Activated naive CD4-positive, alpha-beta T cell treated with anti-CD3 and anti-CD28 coated beads, Interleukin-2, amount 10 ng/mL, durations not matched to agents 7 days and 5 days (primary cell): Measurements from ENCODE around the gene C6orf15.

Experiments used
- CTCF ChIA-PET: fragments of 350-600 bp; sonication (Branson Sonifier 250); formaldehyde crosslinking; loops from one replicate; lab custom pipeline; 2021; ENCODE audit warnings: antibody characterized with exemption; lab: Charles Lee
- DNase-seq: peaks from one replicate; pipeline ENCODE4 v3.0.0-alpha.2; 2020
- H3K27ac Mint-ChIP-seq: one replicate; pipeline ENCODE4 v1.8.0; 2021; ENCODE audit warnings: mild to moderate bottlenecking, moderate library complexity, mixed read lengths
- H3K27me3 Mint-ChIP-seq: one replicate; pipeline ENCODE4 v1.8.0; 2021; ENCODE audit warnings: mild to moderate bottlenecking, mixed read lengths
- H3K36me3 Mint-ChIP-seq: one replicate; pipeline ENCODE4 v1.8.0; 2021; ENCODE audit warnings: mixed read lengths
- H3K4me1 Mint-ChIP-seq: one replicate; pipeline ENCODE4 v1.8.0; 2021; ENCODE audit warnings: mixed read lengths
- H3K4me3 Mint-ChIP-seq: one replicate; pipeline ENCODE4 v1.8.0; 2021; ENCODE audit warnings: mild to moderate bottlenecking, moderate library complexity, mixed read lengths
- H3K9me3 Mint-ChIP-seq: one replicate; pipeline ENCODE4 v1.8.0; 2021; ENCODE audit warnings: mixed read lengths

The C6orf15 gene

DNA sequence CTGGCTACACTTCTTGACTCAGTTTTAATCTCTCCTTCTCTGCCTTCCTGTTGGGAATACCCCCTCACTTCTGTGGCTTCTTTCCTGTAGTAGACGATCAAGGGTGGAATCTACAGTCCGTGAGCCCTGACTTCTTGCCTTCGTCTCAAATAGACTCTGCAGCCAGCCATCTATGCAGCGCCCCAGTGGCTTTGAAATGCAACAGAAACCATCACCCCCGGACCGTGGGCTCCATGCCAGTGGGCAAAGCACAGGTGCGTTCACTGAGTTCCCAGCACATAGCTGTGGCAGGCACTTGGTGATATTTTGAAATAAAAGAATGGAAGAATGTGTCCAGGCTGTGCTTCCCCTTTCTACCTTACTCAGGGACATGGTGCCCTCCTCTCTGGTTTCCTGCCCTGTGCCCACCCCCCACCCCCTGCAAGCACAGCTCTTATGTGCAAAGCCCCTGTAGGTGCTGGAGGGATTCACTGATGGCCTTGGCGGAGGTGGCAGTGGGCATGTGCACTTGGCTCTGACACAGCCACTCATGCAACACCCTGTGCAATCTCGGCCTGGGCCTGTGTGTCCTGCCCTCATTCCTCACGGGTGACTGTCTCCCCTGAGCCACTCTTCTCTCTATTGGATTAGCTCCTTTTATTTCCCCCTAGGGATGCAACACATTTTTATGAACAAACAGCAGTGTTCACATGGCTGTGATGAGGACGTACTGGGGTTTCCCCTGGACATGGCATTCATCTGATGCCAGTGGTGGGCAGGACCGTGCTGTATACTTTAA is 13.4 kb upstream of the C6orf15 start:
- CTCF ChIA-PET, result interaction anchor here (0.9 to 1.8 kb wide), 4 partner anchors 9 to 241 kb away, joined by 3 to 4 read pairs (median 4); no protein-coding TSS in a partner anchor
- Mint-ChIP-seq H3K27me3 (peaks cover 57% of the 10 kb centered on the region), H3K36me3 (no peaks in the 10 kb centered on the region), H3K9me3 (no peaks in the 10 kb centered on the region), H3K4me1 (no peaks in the 10 kb centered on the region), H3K27ac (no peak overlapping the region), H3K4me3 (no peak overlapping the region)
- no peak for DNase-seq

DNA sequence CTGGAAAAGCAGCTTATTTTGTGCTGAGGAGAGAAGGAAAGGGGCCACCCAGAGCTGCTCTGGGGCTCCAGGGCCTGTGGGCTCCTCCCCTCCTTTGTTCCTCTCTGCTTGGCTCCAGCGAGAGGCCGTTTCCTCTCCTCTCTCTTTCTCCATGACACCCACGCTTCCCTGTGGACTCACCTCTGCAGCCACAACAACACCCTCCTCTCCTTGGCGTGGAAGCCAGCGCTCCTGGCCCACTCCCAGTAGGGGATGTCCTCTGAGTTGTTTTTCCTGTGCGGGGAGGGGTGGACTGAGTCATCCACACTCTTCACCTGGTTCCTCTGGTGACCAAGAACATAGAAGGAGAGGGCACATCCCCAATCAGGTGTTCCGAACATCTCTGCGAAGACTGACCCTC is 12.8 kb upstream of the C6orf15 start:
- H3K27me3 Mint-ChIP-seq, result peaks cover 54% of the 10 kb centered on the region
- DNase-seq, result no peak
- no peaks in the 10 kb centered on the region for H3K9me3 Mint-ChIP-seq
- no peaks in the 10 kb centered on the region for H3K36me3 Mint-ChIP-seq
- CTCF ChIA-PET, result no interaction called here
- no peak overlapping the region for H3K4me3 Mint-ChIP-seq
- no peaks in the 10 kb centered on the region for H3K4me1 Mint-ChIP-seq
- no peak overlapping the region for H3K27ac Mint-ChIP-seq

DNA sequence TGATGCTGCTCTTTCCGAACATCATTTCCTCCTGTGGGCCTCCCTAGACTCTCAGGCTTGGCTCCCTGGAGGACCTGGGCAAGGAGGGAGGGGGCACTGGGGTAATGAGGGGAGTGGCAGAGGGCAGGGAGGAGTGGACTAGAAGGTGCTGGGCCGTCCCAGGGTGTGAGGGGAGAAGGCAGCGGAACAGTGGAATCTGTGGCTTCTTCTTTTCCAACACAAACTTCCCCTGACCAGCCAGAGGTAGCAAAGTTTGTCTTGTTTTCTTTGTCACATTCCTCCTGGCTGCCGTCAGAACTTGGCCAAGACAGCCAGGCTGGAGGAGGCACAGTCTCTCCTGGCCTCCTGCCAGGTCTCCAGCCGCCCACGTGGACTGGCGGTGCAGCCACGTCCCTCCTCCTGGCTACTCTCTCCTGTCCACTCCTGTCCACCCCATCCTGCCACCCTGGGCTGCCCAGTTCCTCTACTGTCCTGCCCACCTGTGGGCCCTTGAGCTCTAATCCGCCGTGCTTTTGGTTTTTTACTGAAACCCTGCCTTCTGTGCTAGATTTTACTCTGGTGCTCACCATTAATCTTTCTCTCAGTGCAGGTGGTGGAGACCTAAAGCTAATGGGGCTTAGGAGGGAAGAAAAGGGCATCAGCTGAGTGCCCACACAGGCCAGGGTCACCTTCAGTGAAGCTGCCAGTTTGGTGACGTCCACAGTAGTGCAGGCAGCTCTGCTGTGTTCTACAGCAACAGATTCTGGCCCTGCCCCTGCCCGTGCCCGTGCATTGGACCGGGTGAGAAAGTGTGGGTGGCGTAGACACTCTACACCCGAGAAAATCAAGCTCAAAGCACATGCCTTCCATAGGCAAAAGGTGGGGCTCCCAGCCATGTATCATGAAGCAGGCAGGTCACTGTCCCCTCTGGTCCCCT is 10.7 kb upstream of the C6orf15 start:
- CTCF ChIA-PET, result interaction anchor here (1.2 to 1.3 kb wide), 2 partner anchors 12 to 60 kb away, joined by 3 read pairs; no protein-coding TSS in a partner anchor
- Mint-ChIP-seq H3K4me3 (no peak overlapping the region), H3K36me3 (no peaks in the 10 kb centered on the region), H3K27me3 (peaks cover 46% of the 10 kb centered on the region), H3K27ac (no peak overlapping the region), H3K9me3 (no peaks in the 10 kb centered on the region), H3K4me1 (no peaks in the 10 kb centered on the region)
- no peak for DNase-seq

DNA sequence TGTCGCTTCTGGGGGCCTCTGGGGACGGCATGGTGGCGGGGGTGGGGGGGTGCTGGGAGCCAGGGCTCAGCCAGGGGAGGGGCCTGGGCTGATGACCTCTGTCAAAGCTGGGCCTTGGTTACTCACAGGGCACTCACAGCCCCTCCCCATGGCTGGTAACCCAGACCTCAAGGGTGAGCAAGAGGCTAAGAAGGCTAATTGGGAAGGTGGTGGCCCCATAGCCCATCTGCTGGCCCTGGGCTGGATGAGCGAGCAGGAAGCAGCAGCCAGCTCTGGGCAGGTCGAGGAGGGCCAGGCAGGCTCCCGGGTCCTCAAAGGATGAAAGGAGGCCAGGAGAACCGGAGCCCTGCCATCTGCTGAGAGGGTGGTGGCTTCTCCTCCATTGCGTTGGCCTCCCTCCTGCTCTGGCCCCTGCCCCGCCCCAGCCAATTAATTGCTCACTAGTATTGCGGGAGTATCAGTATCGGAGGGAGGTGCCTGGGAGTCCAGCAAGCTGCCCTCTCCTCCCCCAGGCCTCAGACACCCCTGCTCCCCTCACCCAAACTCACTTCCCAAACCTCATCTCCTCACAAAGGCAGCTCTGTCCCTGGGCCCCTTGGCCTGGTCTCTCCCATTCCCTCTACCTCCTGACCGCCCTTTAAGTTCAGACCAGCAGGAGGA is 8.9 kb upstream of the C6orf15 start:
- Mint-ChIP-seq H3K27me3 (peaks cover 54% of the 10 kb centered on the region), H3K4me3 (no peak overlapping the region), H3K27ac (no peak overlapping the region), H3K36me3 (no peaks in the 10 kb centered on the region), H3K9me3 (no peaks in the 10 kb centered on the region), H3K4me1 (no peaks in the 10 kb centered on the region)
- CTCF ChIA-PET, result no interaction called here
- no peak for DNase-seq

DNA sequence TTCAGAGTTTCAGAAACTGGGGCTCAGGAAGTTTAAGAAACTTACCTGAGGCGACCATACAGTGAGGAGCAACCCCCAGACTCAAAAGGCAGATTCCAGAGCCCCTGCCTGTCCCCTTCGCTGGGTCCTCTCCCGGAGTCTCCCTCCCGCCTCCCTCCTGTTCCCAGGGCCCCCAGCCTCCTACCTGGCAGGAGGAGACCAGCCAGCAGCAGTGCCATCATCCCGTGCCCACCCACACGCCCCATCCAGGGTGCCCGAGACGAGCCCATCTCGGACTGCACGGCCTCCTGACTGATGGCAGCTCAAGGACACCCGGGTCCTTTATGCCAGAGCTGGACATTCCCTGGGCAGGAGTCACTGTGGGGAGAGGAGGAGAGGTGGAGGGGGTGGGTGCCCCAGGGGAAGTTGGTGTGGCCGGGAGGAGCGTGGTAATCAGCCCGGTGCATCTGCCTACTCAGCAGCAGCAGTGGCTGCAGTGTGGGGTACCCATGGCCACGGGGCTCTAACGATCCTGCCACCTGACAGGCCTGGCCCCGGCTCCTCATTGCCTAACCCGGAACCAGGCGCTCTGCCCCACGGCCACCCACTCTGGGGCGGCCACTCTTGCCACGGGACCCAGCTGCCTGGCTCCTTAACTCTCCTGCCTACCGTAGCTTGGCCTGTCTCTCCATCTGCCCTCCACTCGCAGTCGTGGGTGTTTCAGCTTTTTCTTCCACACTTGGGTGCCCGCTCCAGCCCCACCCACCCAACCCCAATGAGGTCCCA is 8.0 kb upstream of the C6orf15 start, which contains the start of gene CDSN:
Gene CDSN (minus strand): TSS at position 296 of the 765 bp plus-strand sequence. CDS start 27 bp downstream, at position 269.
- peaks cover 60% of the 10 kb centered on the region for H3K27me3 Mint-ChIP-seq

DNA sequence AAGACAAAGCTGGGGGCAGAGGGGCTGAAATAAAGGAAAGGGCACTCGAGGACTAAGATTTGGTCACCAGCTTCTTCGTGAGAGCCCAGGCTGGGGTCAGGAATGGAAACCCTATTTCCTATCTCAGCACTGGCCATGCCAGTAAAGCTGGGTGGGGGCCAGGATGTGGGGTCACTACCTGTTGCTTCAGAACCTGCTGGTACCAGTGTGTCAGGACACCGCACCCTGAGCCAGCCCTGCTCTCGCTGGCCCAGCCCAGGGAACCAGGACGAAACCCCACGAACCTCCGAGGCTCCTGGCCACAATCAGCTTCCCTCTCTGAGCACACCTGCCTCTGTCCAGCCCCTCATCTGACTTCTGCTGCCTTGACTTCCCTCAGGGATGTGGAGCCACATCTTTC is 5.8 kb upstream of the C6orf15 start:
- Mint-ChIP-seq H3K27ac (no peak overlapping the region), H3K4me3 (no peak overlapping the region), H3K9me3 (no peaks in the 10 kb centered on the region), H3K4me1 (no peaks in the 10 kb centered on the region), H3K27me3 (peaks cover 59% of the 10 kb centered on the region), H3K36me3 (no peaks in the 10 kb centered on the region)
- DNase-seq, result no peak
- CTCF ChIA-PET, result interaction anchor here (0.5 to 1.4 kb wide), 2 partner anchors 9 to 39 kb away, joined by 3 read pairs; no protein-coding TSS in a partner anchor

More for the DNA sequence above, 8.0 kb upstream of the C6orf15 start, which contains the start of gene CDSN:
- Mint-ChIP-seq H3K4me1 (no peaks in the 10 kb centered on the region), H3K4me3 (no peak within 1 kb of the TSS), H3K36me3 (no peaks in the 10 kb centered on the region), H3K27ac (no peak within 1 kb of the TSS), H3K9me3 (no peaks in the 10 kb centered on the region)
- CTCF ChIA-PET, result no interaction called here
- no peak for DNase-seq

DNA sequence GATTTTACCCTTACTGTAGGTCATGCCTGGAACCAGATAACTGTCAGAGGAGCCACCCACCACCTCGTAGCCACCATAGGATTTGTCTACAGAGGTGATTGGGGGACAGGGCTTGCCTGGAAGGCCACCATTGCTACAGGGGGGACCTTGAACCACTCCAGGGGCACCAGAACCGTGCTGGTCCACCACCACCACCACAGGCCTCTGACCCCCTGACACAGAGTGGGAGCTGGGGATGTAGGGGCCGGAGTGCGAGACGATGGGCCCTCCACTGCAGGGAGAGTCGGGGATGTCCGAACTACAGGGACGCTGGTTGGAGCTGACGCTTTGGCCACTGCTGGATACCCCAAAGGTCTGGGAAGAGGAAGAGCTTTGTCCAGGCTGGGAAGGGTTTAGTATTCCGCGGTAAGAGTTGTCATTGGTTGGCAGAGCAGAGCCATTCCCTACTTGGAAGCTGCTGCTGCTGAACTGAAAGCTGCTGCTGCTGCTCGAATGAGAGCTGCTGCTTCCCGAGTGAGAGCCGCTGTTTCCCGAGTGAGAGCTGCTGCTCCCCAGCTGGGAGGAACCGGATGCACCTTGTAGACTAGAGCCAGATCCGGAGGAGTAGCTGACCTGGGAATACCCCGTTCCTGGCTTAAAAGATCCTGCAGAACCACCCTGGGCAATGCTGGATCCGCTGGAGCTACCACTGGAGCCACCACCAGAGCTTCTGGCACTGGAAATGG is 4.4 kb upstream of the C6orf15 start:
- no peaks in the 10 kb centered on the region for H3K4me1 Mint-ChIP-seq

DNA sequence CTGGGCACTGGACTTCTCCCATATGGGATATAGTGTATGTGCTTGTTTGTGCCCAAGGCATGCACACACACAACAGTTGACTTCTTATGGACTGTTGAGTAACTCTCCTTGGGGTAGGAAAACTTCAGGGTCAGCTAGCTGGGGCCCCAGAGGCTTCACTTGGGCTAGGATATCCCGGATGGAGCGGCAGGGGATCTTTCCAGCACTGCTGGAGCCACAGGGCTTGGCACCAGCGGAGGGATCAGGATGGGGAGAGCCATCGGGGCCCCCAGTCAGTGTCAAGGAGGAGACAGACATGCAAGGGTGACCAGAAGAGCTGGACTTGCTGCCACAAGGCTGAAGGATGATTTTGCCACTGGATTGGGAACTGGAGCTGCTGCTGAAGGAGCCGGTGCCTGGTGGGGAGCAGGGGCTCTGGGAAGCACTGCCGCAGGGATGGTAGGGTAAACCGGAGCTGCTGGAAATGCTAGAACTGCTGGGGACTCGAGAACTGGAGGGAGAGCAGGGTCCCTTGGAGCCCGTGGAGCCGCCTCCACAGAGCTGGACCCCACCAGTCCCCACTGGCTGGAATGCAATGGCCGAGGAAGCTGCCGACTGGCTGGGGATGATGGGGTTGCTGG is 3.7 kb upstream of the C6orf15 start:
- no peaks in the 10 kb centered on the region for H3K4me1 Mint-ChIP-seq
- no peak for DNase-seq
- CTCF ChIA-PET, result interaction anchor here (1.0 to 1.2 kb wide), 2 partner anchors 11 to 14 kb away, joined by 3 to 4 read pairs; no protein-coding TSS in a partner anchor
- peaks cover 63% of the 10 kb centered on the region for H3K27me3 Mint-ChIP-seq
- H3K36me3 Mint-ChIP-seq, result no peaks in the 10 kb centered on the region
- H3K9me3 Mint-ChIP-seq, result no peaks in the 10 kb centered on the region
- no peak overlapping the region for H3K27ac Mint-ChIP-seq
- H3K4me3 Mint-ChIP-seq, result no peak overlapping the region

More for the DNA sequence above, 4.4 kb upstream of the C6orf15 start:
- H3K27me3 Mint-ChIP-seq, result peaks cover 63% of the 10 kb centered on the region
- CTCF ChIA-PET, result interaction anchor here (1.0 to 1.2 kb wide), 2 partner anchors 10 to 13 kb away, joined by 4 read pairs; no protein-coding TSS in a partner anchor
- no peak overlapping the region for H3K4me3 Mint-ChIP-seq
- no peak overlapping the region for H3K27ac Mint-ChIP-seq
- no peaks in the 10 kb centered on the region for H3K9me3 Mint-ChIP-seq
- H3K36me3 Mint-ChIP-seq, result no peaks in the 10 kb centered on the region
- no peak for DNase-seq

DNA sequence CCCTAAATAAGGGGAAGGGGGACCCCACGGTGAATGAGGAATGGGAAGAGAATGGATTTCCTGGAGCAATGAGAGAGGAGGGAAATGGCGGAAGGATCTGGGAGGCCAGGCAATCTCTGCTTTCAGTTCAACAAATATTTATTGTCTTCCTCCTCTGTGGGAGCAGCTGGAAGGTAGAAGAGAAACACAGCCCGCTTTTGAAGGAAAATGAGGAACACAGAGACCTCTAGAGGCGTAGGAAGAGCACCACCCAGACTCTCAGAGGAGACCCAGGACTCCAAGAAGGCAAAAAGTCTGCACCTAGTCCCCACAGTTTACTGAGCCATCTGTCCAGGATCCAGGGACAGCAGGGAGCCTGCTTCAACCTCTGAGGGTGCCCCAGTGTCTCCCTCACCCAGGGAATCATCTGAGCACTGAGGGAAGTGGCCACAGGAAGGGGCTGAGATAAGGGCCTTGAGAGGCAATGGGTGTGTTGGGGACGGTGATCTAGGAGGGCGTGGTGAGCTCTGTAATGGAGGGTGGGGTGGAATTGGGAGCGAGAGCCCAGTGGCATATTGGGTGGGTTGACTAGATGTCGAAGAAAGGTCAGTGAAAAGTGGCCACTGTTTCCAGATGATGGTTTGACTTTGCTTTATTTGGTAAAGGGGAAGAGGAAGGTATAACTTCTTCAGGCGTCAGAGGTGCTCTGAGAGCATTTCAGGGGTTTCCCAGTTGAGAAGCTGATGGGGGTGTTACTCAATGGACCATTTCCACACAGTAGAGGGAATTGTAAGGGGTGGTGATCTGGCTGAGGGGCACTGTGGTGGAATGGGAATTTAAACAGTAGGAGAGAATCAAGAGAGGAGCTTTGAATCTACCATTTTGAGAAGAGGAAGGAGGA is 2.8 kb upstream of the C6orf15 start:
- no peaks in the 10 kb centered on the region for H3K36me3 Mint-ChIP-seq
- CTCF ChIA-PET, result interaction anchor here (1.0 to 1.2 kb wide), 2 partner anchors 12 to 15 kb away, joined by 3 to 4 read pairs; no protein-coding TSS in a partner anchor
- peaks cover 70% of the 10 kb centered on the region for H3K27me3 Mint-ChIP-seq
- H3K27ac Mint-ChIP-seq, result no peak overlapping the region
- no peak overlapping the region for H3K4me3 Mint-ChIP-seq
- H3K4me1 Mint-ChIP-seq, result no peaks in the 10 kb centered on the region
- no peaks in the 10 kb centered on the region for H3K9me3 Mint-ChIP-seq
- no peak for DNase-seq

DNA sequence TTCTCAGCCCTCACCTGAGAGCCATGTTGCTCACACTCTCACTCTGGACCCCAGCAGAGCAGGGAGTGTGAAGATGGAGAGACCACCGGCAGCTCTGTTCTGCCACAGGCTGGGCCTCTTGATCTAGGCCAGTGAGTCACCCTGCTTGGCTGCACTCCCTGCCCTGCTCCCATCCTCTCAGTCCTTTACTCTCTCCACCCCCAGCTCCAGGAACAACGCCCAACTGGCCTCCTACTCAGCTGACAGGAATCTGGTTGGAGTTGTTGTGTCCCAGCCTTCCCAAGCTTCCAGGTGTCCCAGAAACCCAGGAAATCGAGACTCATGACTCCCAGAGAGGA is 2.1 kb upstream of the C6orf15 start, which contains the start of gene PSORS1C1:
Gene PSORS1C1 (plus strand): TSS at position 260 of the 338 bp plus-strand sequence. CDS start 14,833 bp downstream, outside the sequence.
- Mint-ChIP-seq H3K4me3 (no peak within 1 kb of the TSS), H3K4me1 (no peaks in the 10 kb centered on the region), H3K27ac (no peak within 1 kb of the TSS), H3K27me3 (peaks cover 77% of the 10 kb centered on the region), H3K9me3 (no peaks in the 10 kb centered on the region), H3K36me3 (no peaks in the 10 kb centered on the region)
- no peak for DNase-seq
- CTCF ChIA-PET, result interaction anchor here (1.3 kb wide), 1 partner anchor 14 kb away, joined by 4 read pairs; no protein-coding TSS in a partner anchor

DNA sequence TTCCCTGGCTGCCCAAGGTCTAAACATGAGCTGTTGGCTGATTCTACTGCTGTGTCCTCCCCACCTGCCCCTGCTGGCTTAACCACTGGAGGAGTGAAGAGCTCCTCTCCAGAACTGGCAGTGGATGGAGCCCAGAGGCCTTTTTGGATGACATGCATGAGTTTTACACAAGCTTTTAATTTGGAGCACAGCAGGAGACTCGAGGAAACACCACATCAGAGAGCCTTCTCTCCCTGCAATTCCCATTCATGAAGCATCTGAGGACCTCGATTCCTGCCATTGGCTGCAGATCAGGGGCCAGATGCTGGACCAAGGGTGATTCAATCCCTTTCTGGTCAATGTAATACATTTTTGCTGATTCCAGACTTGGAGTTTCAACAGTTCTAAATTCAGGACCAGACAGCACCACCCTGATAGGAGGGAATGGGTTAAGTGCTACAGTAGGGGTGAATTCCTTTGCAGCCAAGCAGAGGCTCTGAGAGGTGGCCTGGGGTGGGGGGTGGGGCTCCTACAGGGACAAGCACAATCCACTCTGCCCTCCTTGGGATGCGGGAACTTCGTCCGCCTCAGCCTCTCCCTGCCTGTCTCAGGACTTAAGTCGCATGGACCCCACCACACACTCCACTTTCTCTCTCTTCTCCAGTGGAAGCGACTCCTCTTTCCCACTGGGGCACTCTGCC is 1.6 kb upstream of the C6orf15 start:
- CTCF ChIA-PET, result interaction anchor here (1.2 to 1.3 kb wide), 2 partner anchors 11 to 14 kb away, joined by 3 to 4 read pairs; no protein-coding TSS in a partner anchor
- no peaks in the 10 kb centered on the region for H3K9me3 Mint-ChIP-seq
- no peaks in the 10 kb centered on the region for H3K4me1 Mint-ChIP-seq
- peaks cover 74% of the 10 kb centered on the region for H3K27me3 Mint-ChIP-seq
- H3K27ac Mint-ChIP-seq, result no peak overlapping the region
- no peaks in the 10 kb centered on the region for H3K36me3 Mint-ChIP-seq
- no peak overlapping the region for H3K4me3 Mint-ChIP-seq
- DNase-seq, result no peak
